Pancreas (tissue), 10 donors: ENCODE measurements around the gene HUWE1. TPM values are rescaled to one million over a fixed set of nuclear protein-coding genes. Genes with fewer than 3 reads are reported as not detected.

Experiments used
- ATAC-seq, 4 donors: fragments of 200-7000 bp; cut with Tn5 transposase; one replicate each; pipeline versions ENCODE4 v1.8.0 to v1.9.1; 2020; ENCODE audit warnings: mild to moderate bottlenecking in 4 of 4, moderate library complexity in 4 of 4
- DNase-seq, 6 donors: peaks; one replicate each; pipeline ENCODE4 v3.0.0-alpha.2; 2020
- FAIRE-seq: peaks from 2 replicates; lab custom pipeline; 2012; peaks lifted over from hg19 to GRCh38; lab: Jason Lieb, UNC
- H3K27ac ChIP-seq, 4 donors: fragments of 200-600 bp; sonication (generic); 1 replicate in 3 of 4; 2 replicates in 1 of 4; pipeline versions ENCODE4 v1.5.0 to v1.8.0; 2020
- H3K27me3 ChIP-seq, 4 donors: fragments of 200-600 bp; one replicate each; pipeline ENCODE4 v1.8.0; 2021
- H3K36me3 ChIP-seq, 3 donors: fragments of 200-600 bp; sonication (generic) in 1 of 3; one replicate each; pipeline versions ENCODE4 v1.5.0 to v1.8.0; 2020 to 2021
- H3K4me1 ChIP-seq, 3 donors: fragments of 200-600 bp; one replicate each; pipeline ENCODE4 v1.8.0; 2021
- H3K4me3 ChIP-seq, 4 donors: fragments of 200-600 bp; sonication (generic) in 2 of 4; one replicate each; pipeline versions ENCODE4 v1.5.0 to v1.8.0; 2020 to 2021
- H3K9me3 ChIP-seq, 4 donors: fragments of 200-600 bp; one replicate each; pipeline ENCODE4 v1.8.0; 2021
- CTCF ChIP-seq, 4 donors: fragments of 200-600 bp; sonication (generic) in 3 of 4; IDR thresholded peaks; one replicate each; pipeline versions ENCODE4 v1.5.0 to v1.8.0; 2021; ENCODE audit warnings: antibody characterized with exemption in 4 of 4
- WGBS, 2 donors: extraction: QIAGEN DNeasy Blood & Tissue Kit; methylation state at CpG; one replicate each; pipeline ENCODE4 v1.1.7; 2013; 5-methylcytosine and 5-hydroxymethylcytosine counted together
- intact Hi-C, 3 donors: fragments of 100-400 bp; cut with DNase I; formaldehyde crosslinking; loops; one replicate each; pipeline versions ENCODE4 v1.11.1 to v1.14.2; 2022
- polyA plus RNA-seq, 2 donors: library from polyadenylated mRNA; stranded (reverse); fragments of 200-250 nt; gene quantifications; one replicate each; pipeline ENCODE4 v1.2.3, GENCODE V29; 2013
- total RNA-seq, 6 donors: library from RNA; stranded (reverse); fragmentation: NEBNext Ultra II Directional in 4 of 6; extraction: Animal tissue kit (Norgen Biotek cat#: 25700) in 4 of 6; gene quantifications; one replicate each; pipeline versions ENCODE4 v1.2.1 to v1.2.4, GENCODE V29; 2021 to 2023
- donor health status: healthy with polysubstance abuse.
- donor health status: DM: no; HTN: no; CAD: no; lungs with moderate emphysema.
- donor health status: DM: no; HTN: no; CAD: no.
- donor health status: control.
- donor health status: control.
- donor health status: Bipolar disorder and iron deficiency.
- donor health status: DM: yes; HTN: yes; CAD: no.
- donor health status: DM: no; HTN: no; CAD: no.
- donor health status: DM: no; HTN: no; CAD: no.
- donor health status: DM: yes; HTN: yes; CAD: no.

Gene HUWE1
- total and polyA plus RNA-seq, 8 donors = 29.8 to 116 (median 75.1) TPM

DNA sequence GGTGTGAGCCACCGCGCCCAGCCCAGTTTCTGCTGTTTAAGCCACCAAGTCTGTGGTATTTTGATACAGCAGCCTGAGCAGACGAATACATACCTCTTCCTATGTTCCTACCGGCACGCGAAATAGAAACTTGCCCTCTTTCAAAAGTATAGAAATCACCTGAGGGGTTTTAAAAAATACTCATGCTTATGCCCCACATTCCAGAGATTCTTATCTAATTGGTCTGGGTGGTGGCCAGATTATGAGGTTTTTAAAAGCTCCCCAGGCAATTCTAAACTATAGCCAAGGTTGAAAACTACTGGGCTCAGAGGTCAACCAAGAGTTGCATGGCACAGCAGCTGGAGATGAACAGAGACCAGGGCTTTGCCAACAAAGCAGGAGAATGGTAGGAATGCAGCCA is 24.9 kb upstream of the HUWE1 start:
- no peak for TF ChIP-seq CTCF (IDR thresholded peaks at IDR 0.05)
- Histone ChIP-seq H3K4me3 (no peak overlapping the region), H3K27ac (no peak overlapping the region), H3K36me3 (no peaks in the 10 kb centered on the region), H3K9me3 (no peaks in the 10 kb centered on the region), H3K27me3 (no peaks in the 10 kb centered on the region), H3K4me1 (no peaks in the 10 kb centered on the region)
- WGBS, 2 donors = 84 to 97% methylated on average over 6 of the region's 6 CpGs
- intact Hi-C loops = no loop called here
- FAIRE-seq (no peak), ATAC-seq (no peak), DNase-seq (no peak)

- Histone ChIP-seq H3K4me3 (no peak overlapping the region), H3K27ac (no peak overlapping the region), H3K36me3 (no peaks in the 10 kb centered on the region), H3K27me3 (peaks cover 0 to 3% (median 0%) of the 10 kb centered on the region in 4 donors), H3K9me3 (no peaks in the 10 kb centered on the region), H3K4me1 (no peaks in the 10 kb centered on the region)
- no peak for FAIRE-seq
- TF ChIP-seq CTCF (IDR thresholded peaks at IDR 0.05) = no peak
- DNase-seq = no peak
- WGBS, 2 donors = 88 to 95% methylated on average over 3 of the region's 3 CpGs
- no peak for ATAC-seq
- intact Hi-C loops = no loop called here
These were observed 18.3 kb upstream of the HUWE1 start for GRCh38 chrX:53704854-53705253.

- ATAC-seq = no peak
- 75 to 83% methylated on average over 4 of the region's 4 CpGs for WGBS, 2 donors
These were observed 17.8 kb upstream of the HUWE1 start for GRCh38 chrX:53704294-53704693.

DNA sequence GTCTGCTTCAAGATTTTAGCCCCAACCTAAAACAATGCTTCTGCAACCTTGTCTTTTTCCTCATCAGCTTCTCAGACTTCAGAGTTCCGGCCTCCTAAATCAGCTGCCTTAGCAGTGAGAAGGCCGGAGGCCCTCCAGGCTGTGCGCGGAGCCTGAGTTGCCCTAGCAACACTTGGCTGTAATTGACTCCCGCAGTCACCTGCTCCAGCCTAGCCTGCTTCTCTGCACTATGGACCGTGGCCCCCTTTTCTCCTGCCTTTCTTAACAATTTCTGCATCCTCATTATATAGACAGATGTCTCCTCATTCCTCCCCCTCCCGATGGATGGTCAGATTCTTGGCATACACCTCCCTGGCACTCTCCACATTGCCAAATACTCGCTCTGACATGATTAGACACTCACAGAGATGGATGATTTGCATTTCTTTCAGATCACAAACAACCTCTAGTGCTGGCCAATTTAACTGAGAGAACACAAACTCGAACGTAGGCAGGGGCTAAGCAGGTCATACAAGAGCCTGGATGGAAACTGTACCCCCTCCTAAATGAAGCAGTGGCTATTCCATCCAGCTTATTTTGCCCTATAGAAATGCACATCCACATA is 9.5 kb upstream of the HUWE1 start:
- TF ChIP-seq CTCF (IDR thresholded peaks at IDR 0.05) = no peak
- WGBS, 2 donors = 48 to 59% methylated on average over 10 of the region's 10 CpGs
- Histone ChIP-seq H3K27me3 (peaks cover 0 to 4% (median 2%) of the 10 kb centered on the region in 4 donors), H3K9me3 (no peaks in the 10 kb centered on the region), H3K36me3 (no peaks in the 10 kb centered on the region), H3K4me1 (no peaks in the 10 kb centered on the region), H3K4me3 (no peak overlapping the region), H3K27ac (no peak overlapping the region)
- intact Hi-C loops = no loop called here
- FAIRE-seq (no peak), DNase-seq (no peak), ATAC-seq (peak in 1 of 4 donors; percentile 67)

More at GRCh38 chrX:53704294-53704693, 17.8 kb upstream of the HUWE1 start:
- intact Hi-C loops = no loop called here
- Histone ChIP-seq H3K4me1 (no peaks in the 10 kb centered on the region), H3K9me3 (no peaks in the 10 kb centered on the region), H3K36me3 (no peaks in the 10 kb centered on the region), H3K27me3 (peaks cover 0 to 3% (median 0%) of the 10 kb centered on the region in 4 donors), H3K27ac (no peak overlapping the region), H3K4me3 (no peak overlapping the region)
- no peak for TF ChIP-seq CTCF (IDR thresholded peaks at IDR 0.05)
- no peak for DNase-seq
- FAIRE-seq = no peak

DNA sequence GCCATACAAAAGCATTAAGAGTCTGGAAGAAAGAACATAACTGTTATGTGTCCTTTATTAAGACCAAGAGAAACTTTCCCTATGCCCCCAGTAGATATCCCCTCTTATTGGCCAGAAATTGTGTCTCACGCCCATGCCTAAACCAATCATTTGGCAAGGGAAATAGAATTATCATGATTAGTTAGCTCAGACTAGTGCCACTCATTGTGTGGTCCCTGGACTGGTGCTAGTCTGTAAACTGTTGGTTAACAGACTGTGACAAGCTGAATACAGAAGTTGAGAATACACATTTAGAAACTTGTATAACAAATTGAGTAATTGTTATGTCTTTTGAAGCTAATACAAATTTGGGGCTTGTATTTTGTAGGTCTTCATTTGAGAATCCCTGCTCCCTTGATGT is 8.1 kb upstream of the HUWE1 start:
- H3K36me3 ChIP-seq = no peaks in the 10 kb centered on the region
- ATAC-seq (no peak), FAIRE-seq (no peak), DNase-seq (no peak)
- intact Hi-C loops = no loop called here
- H3K4me1 ChIP-seq = no peaks in the 10 kb centered on the region
- H3K27me3 ChIP-seq = peaks cover 0 to 12% (median 0%) of the 10 kb centered on the region in 4 donors
- no peak overlapping the region for H3K4me3 ChIP-seq
- no peak overlapping the region for H3K27ac ChIP-seq
- no peak for TF ChIP-seq CTCF (IDR thresholded peaks at IDR 0.05)
- WGBS, 2 donors = 75 to 85% methylated on average over 1 of the region's 1 CpG
- no peaks in the 10 kb centered on the region for H3K9me3 ChIP-seq
